ENCODE measurements around the gene ADK. TPM values are rescaled to one million over a fixed set of nuclear protein-coding genes. Genes with fewer than 3 reads are reported as not detected.

Gene ADK
- total RNA-seq, 1 donor from 2014 or later: 46.1 TPM

GRCh38 chr10:74244807-74245206 lies 93.8 kb downstream of the ADK start:
- peaks cover 20% of the 10 kb centered on the region for H3K36me3 Mint-ChIP-seq (ENCODE audit: low read depth)
- no peak overlapping the region for H3K27ac Mint-ChIP-seq
- peaks cover 4% of the 10 kb centered on the region for H3K4me1 Mint-ChIP-seq
- intact Hi-C loops (cut with micrococcal nuclease): loop anchor here (1.0 kb wide), 2 partner anchors 855 to 991 kb away; no protein-coding TSS in a partner anchor
- H3K4me3 Mint-ChIP-seq: no peak overlapping the region
- no peak for DNase-seq
- ChIA-PET CTCF (interaction anchor here (0.6 to 2.1 kb wide), 10 partner anchors 8 to 991 kb away, joined by 3 to 20 read pairs (median 5); partner anchors contain the start of genes ADK, AP3M1 and COMTD1), POLR2A (interaction anchor here (0.7 kb wide), 1 partner anchor 991 kb away, joined by 3 read pairs; the partner anchor contains the start of gene COMTD1)
- no peak for ATAC-seq (ENCODE audit: low read depth)
- TF ChIP-seq, protein P1, sequence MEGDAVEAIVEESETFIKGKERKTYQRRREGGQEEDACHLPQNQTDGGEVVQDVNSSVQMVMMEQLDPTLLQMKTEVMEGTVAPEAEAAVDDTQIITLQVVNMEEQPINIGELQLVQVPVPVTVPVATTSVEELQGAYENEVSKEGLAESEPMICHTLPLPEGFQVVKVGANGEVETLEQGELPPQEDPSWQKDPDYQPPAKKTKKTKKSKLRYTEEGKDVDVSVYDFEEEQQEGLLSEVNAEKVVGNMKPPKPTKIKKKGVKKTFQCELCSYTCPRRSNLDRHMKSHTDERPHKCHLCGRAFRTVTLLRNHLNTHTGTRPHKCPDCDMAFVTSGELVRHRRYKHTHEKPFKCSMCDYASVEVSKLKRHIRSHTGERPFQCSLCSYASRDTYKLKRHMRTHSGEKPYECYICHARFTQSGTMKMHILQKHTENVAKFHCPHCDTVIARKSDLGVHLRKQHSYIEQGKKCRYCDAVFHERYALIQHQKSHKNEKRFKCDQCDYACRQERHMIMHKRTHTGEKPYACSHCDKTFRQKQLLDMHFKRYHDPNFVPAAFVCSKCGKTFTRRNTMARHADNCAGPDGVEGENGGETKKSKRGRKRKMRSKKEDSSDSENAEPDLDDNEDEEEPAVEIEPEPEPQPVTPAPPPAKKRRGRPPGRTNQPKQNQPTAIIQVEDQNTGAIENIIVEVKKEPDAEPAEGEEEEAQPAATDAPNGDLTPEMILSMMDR (IDR thresholded peaks at IDR 0.05): no peak
- no peaks in the 10 kb centered on the region for H3K9me3 Mint-ChIP-seq
- no peaks in the 10 kb centered on the region for H3K27me3 Mint-ChIP-seq

GRCh38 chr10:74246495-74246894 lies 95.5 kb downstream of the ADK start:
- TF ChIP-seq, protein P1 (IDR thresholded peaks at IDR 0.05): no peak
- intact Hi-C loops (cut with micrococcal nuclease): no loop called here
- ATAC-seq (ENCODE audit: low read depth): no peak
- H3K4me3 Mint-ChIP-seq: no peak overlapping the region
- H3K27ac Mint-ChIP-seq: no peak overlapping the region
- peaks cover 4% of the 10 kb centered on the region for H3K4me1 Mint-ChIP-seq
- POLR2A ChIA-PET: interaction anchor here (0.6 kb wide), 1 partner anchor 108 kb away, joined by 3 read pairs; no protein-coding TSS in a partner anchor
- H3K36me3 Mint-ChIP-seq (ENCODE audit: low read depth): peaks cover 20% of the 10 kb centered on the region
- CTCF ChIA-PET: no interaction called here
- DNase-seq: no peak
- no peaks in the 10 kb centered on the region for H3K27me3 Mint-ChIP-seq
- H3K9me3 Mint-ChIP-seq: no peaks in the 10 kb centered on the region

DNA sequence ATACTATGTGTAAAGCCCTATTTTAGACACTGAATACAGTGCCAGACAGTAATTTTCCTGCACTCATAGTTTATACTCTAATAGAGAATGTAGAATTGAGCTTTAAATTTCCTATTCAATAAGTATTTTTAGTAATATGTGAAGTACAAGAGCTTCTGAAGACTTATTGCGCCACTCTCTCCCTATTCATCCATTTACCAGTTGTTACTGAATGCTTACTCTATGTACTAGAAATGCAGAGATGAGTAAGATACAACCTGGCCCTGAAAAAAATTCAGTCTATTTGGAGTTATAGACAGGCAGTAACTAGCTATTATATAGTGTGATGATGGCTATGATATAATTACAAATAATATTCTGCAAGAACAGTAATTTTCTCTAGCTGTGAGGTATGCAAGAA lies 98.8 kb downstream of the ADK start:
- ChIA-PET CTCF (no interaction called here), POLR2A (no interaction called here)
- peaks cover 5% of the 10 kb centered on the region for H3K36me3 Mint-ChIP-seq (ENCODE audit: low read depth)
- no peaks in the 10 kb centered on the region for H3K27me3 Mint-ChIP-seq
- TF ChIP-seq, protein P1 (IDR thresholded peaks at IDR 0.05): no peak
- H3K27ac Mint-ChIP-seq: no peak overlapping the region
- DNase-seq: no peak
- H3K4me1 Mint-ChIP-seq: peaks cover 23% of the 10 kb centered on the region
- H3K4me3 Mint-ChIP-seq: no peak overlapping the region
- H3K9me3 Mint-ChIP-seq: no peaks in the 10 kb centered on the region
- intact Hi-C loops (cut with micrococcal nuclease): no loop called here
- no peak for ATAC-seq (ENCODE audit: low read depth)

- no peak for DNase-seq
- ChIA-PET CTCF (no interaction called here), POLR2A (no interaction called here)
- Mint-ChIP-seq H3K27me3 (no peaks in the 10 kb centered on the region), H3K4me1 (peaks cover 38% of the 10 kb centered on the region), H3K27ac (peak overlapping the region; percentile 61), H3K4me3 (no peak overlapping the region), H3K9me3 (no peaks in the 10 kb centered on the region), H3K36me3 (ENCODE audit: low read depth) (peaks cover 11% of the 10 kb centered on the region)
- TF ChIP-seq, protein P1 (IDR thresholded peaks at IDR 0.05): no peak
- intact Hi-C loops (cut with micrococcal nuclease): no loop called here
- ATAC-seq (ENCODE audit: low read depth): no peak
Observed at GRCh38 chr10:74255214-74255613, 104.2 kb downstream of the ADK start.

DNA sequence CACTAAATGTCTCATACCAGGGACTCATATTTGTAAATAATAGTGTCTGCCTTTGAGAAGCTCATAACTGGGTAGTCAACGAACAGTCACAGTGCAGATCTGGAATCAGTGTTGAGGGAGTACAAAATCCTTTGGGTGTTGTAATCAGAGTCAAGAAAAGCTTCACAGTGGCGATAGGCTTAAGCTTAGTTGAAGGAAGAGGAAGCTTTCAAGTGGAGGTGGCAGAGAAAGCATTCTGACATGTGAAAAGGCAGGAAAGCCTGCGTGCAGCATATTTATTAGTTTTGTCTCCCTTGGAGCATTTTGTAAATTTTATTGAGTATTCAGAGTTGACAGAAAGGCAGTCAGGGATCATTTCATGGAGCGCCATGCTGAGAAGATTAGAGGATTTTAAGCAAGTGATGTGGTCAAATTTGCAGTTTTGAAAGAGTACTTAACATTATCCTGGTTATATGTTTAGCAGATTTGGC lies 104.9 kb downstream of the ADK start:
- H3K9me3 Mint-ChIP-seq: no peaks in the 10 kb centered on the region
- ChIA-PET POLR2A (no interaction called here), CTCF (no interaction called here)
- H3K36me3 Mint-ChIP-seq (ENCODE audit: low read depth): peaks cover 15% of the 10 kb centered on the region
- intact Hi-C loops (cut with micrococcal nuclease): no loop called here
- H3K27ac Mint-ChIP-seq: peak overlapping the region; percentile 68
- TF ChIP-seq, protein P1 (IDR thresholded peaks at IDR 0.05): no peak
- DNase-seq: no peak
- no peak overlapping the region for H3K4me3 Mint-ChIP-seq
- H3K4me1 Mint-ChIP-seq: peaks cover 42% of the 10 kb centered on the region
- no peaks in the 10 kb centered on the region for H3K27me3 Mint-ChIP-seq
- no peak for ATAC-seq (ENCODE audit: low read depth)

All from activated B cell treated with CpG ODN at 0.5 μM for 24 hours (primary cell).